ENCODE data around the gene MAN1C1.

- TF ChIP-seq SMAD4 (CRISPR knock-in tag; IDR thresholded peaks at IDR 0.05) (no peak), MAX (CRISPR knock-in tag; IDR thresholded peaks at IDR 0.05) (no peak), CTCF (IDR thresholded peaks at IDR 0.05) (no peak), ARID4B (CRISPR knock-in tag; IDR thresholded peaks at IDR 0.05; ENCODE audit: borderline replicate concordance) (no peak), ZNF671 (CRISPR knock-in tag; IDR thresholded peaks at IDR 0.05) (no peak), SP1 (CRISPR knock-in tag; conservative IDR thresholded peaks at IDR 0.05) (no peak), PREB (CRISPR knock-in tag; IDR thresholded peaks at IDR 0.05; ENCODE audit: borderline replicate concordance) (no peak), ZNF317 (CRISPR knock-in tag; IDR thresholded peaks at IDR 0.05; ENCODE audit: borderline replicate concordance, low read depth) (no peak), CBFB (CRISPR knock-in tag; IDR thresholded peaks at IDR 0.05; ENCODE audit: low read depth) (no peak), ZNF121 (CRISPR knock-in tag; IDR thresholded peaks at IDR 0.05) (no peak), ELF4 (CRISPR knock-in tag; IDR thresholded peaks at IDR 0.05; ENCODE audit: low read depth) (no peak), USF2 (CRISPR knock-in tag; IDR thresholded peaks at IDR 0.05) (no peak), FOXP4 (CRISPR knock-in tag; IDR thresholded peaks at IDR 0.05) (no peak)
Measured at GRCh38 chr1:25804964-25805862, 188.6 kb downstream of the MAN1C1 start.

Measured in WTC11 (cell line).